Measurements from ENCODE around the gene PTX4. TPM values are rescaled to one million over a fixed set of nuclear protein-coding genes. Genes with fewer than 3 reads are reported as not detected.

PTX4 gene
- total RNA-seq, 1 donor from 2014 or later: not detected

DNA sequence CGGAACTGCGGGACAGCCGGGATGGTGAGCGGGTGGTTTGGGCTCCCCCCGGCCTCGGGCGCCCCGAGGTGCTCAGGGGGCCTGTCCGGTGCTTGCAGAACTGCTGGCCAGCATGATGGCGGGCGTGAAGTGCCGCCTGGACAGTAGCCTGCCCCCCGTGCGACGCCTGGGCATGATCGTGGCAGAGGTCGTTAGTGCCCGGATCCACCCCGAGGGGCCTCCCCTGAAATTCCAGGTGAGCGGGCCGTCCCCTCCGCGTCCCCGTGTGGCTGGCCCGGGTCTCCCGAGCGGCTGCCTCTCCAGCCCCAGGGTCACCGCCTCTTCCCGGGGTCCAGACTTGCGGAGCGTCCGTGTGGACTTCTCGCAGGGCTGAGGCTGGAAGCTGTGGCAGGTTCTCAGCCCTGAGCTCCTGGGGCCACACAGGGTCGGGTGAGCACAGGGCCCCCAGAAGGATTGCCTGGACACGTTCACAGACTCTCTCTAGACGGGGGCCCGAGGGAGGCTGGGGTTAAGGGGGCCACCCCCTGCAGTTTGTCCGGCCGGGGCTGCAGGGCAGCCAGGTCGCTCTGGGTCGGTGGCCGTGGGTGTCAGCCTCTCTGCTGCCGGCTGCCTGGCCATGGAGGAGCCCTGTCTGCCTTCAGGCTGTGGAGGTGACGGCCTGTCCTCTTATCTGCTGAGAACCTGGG lies 11.9 kb upstream of the PTX4 start:
- H3K27me3 Mint-ChIP-seq: no peaks in the 10 kb centered on the region
- no peak overlapping the region for H3K27ac Mint-ChIP-seq
- DNase-seq: no peak
- intact Hi-C loops (cut with micrococcal nuclease): no loop called here
- H3K4me3 Mint-ChIP-seq: no peak overlapping the region
- H3K9me3 Mint-ChIP-seq: no peaks in the 10 kb centered on the region
- H3K36me3 Mint-ChIP-seq (ENCODE audit: low read depth): peaks cover 19% of the 10 kb centered on the region
- H3K4me1 Mint-ChIP-seq: no peaks in the 10 kb centered on the region

DNA sequence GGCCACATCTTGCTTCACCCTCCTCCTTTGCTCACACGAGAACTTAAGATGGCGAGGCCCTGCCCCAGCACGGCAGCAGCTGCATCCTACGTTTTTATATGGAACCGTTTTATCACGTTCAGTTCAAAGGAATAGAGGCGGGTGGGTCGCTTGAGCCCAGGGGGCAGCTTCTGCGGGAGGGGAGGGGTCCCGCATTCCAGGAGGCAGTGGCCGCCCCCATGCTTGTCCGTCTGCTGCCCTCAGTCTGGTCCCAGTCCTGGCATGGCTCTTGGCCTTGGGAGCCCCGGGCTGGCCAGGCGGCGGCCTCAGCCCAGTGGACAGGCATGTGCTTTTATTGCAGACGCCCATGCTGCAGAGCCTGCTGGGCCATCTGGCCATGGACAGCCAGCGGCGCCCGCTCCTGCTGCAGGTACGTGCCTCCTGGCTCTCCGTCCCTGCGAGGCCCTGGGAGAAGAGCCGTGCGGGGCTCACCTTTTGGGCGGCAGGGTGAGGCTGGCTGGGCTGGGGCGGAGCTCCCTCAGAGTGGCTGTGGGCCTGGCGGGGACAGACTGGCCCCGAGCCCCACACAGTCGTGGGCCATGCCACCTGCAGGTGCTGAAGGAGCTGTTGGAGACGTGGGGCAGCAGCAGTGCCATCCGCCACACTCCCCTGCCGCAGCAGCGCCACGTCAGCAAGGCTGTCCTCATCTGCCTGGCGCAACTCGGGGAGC lies 11.2 kb upstream of the PTX4 start:
- H3K4me1 Mint-ChIP-seq: no peaks in the 10 kb centered on the region
- DNase-seq: no peak
- H3K36me3 Mint-ChIP-seq (ENCODE audit: low read depth): peaks cover 19% of the 10 kb centered on the region
- no peak overlapping the region for H3K4me3 Mint-ChIP-seq
- no peaks in the 10 kb centered on the region for H3K27me3 Mint-ChIP-seq
- no peaks in the 10 kb centered on the region for H3K9me3 Mint-ChIP-seq
- intact Hi-C loops (cut with micrococcal nuclease): no loop called here
- H3K27ac Mint-ChIP-seq: no peak overlapping the region

DNA sequence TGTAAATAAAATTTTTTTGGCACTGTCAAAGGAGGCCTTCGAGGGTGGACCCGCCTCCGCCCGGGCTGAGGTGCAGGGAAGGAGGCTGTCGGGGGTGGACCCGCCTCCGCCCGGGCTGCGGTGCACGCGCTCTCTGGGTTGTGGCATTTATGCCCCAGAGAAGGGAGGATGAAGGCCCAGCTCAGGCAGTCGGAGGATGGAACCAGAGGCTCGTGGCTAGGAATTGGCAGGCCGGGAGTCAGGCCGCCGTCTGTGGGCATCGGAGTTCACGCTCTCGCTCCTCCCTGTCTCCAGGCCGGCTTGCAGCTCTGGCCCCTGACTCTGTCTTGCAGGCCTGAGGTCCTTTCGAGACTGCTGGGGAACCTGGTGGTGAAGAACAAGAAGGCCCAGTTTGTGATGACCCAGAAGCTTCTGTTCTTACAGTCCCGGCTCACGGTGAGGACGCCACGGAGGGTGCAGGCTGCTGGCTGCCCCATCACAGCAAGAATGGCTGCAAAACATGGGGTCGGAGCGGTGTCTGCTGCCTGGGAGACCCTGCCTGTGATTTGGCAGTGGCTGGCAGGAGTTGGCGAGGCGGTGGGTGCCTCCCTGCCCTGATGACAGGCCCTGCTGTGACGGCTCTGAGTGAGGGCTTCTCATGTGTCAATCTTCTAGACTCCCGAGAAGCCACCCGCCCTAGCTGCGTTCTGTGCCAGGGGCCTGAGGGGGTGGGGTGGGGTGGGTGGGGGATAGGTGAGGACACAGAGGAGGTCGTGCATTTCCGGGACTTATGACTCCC lies 10.3 kb upstream of the PTX4 start:
- intact Hi-C loops (cut with micrococcal nuclease): no loop called here
- Mint-ChIP-seq H3K4me3 (no peak overlapping the region), H3K36me3 (ENCODE audit: low read depth) (peaks cover 19% of the 10 kb centered on the region), H3K27ac (no peak overlapping the region), H3K27me3 (no peaks in the 10 kb centered on the region), H3K4me1 (no peaks in the 10 kb centered on the region), H3K9me3 (no peaks in the 10 kb centered on the region)
- no peak for DNase-seq

DNA sequence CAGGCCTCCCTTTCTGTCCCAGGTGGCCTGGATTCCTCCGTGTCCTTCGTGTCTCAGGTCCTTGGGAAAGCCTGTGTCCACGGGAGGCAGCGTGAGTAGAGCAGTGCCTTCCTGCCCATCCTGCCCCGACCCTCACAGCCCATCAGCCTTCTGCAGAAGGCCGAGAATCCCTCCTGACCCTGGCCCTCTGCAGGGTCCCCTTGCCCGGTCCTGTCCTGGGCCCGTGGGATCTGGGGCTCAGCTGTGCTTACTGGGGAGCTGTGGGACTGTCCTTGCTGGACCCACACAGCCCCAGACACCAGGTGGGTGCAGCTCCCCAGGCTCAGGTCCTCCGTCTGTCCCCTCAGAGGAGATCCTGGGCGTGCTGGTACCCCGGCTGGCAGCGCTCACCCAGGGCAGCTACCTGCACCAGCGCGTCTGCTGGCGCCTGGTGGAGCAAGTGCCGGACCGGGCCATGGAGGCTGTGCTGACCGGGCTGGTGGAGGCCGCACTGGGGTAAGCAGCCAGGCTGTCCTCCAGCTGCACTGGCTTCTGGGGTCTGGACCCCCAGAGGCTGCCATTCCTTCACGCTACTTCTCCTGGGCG lies 8.4 kb upstream of the PTX4 start:
- Mint-ChIP-seq H3K4me1 (peaks cover 9% of the 10 kb centered on the region), H3K27ac (no peak overlapping the region), H3K36me3 (ENCODE audit: low read depth) (peaks cover 15% of the 10 kb centered on the region), H3K9me3 (no peaks in the 10 kb centered on the region), H3K4me3 (no peak overlapping the region), H3K27me3 (no peaks in the 10 kb centered on the region)
- DNase-seq: no peak
- intact Hi-C loops (cut with micrococcal nuclease): loop anchor here (2.0 kb wide), 1 partner anchor 68 kb away; no protein-coding TSS in a partner anchor

DNA sequence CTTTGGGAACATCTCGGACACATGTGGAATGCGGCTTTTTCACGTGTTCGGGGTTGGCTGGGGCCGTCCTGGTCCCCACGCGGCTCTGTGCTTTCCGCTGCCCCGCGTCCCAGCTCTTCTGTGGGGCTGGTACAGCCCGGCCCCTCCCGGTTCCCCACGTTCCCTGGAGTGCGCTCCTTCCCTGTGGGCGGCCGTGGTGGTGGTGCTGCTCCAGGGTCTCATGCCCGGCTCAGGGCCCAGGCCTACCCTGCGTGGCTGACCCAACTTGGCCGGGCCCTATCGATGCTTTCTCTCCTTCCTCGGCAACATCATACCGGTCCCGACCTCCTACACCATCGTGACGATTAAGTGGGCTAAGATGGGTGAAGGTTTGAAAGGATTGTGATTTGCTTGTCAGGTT lies 7.7 kb upstream of the PTX4 start:
- H3K9me3 Mint-ChIP-seq: no peaks in the 10 kb centered on the region
- intact Hi-C loops (cut with micrococcal nuclease): loop anchor here (2.0 kb wide), 1 partner anchor 68 kb away; no protein-coding TSS in a partner anchor
- H3K4me3 Mint-ChIP-seq: no peak overlapping the region
- peaks cover 13% of the 10 kb centered on the region for H3K36me3 Mint-ChIP-seq (ENCODE audit: low read depth)
- no peak for DNase-seq
- H3K27ac Mint-ChIP-seq: no peak overlapping the region
- peaks cover 10% of the 10 kb centered on the region for H3K4me1 Mint-ChIP-seq
- H3K27me3 Mint-ChIP-seq: no peaks in the 10 kb centered on the region

DNA sequence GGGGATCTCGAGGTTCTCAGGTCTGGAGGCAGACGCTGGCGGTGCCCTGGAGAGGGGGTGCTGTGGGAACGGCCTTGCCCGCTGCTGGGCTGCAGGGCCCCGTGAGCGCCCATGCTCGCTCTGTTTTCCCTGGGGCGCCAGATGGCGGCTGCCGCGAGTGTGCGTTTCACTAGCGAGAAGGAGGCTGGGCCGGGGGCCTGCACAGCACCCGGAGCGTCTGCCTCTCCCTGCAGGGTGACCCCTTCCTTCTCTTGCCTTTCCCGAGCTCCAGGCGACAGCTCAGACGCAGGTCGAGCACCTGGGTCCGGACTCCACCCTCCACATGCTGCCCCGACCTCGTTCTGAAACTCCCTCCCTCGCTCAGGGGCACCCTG lies 7.1 kb upstream of the PTX4 start:
- intact Hi-C loops (cut with micrococcal nuclease): loop anchor here (2.0 kb wide), 1 partner anchor 67 kb away; no protein-coding TSS in a partner anchor
- H3K36me3 Mint-ChIP-seq (ENCODE audit: low read depth): peaks cover 13% of the 10 kb centered on the region
- H3K9me3 Mint-ChIP-seq: no peaks in the 10 kb centered on the region
- no peaks in the 10 kb centered on the region for H3K27me3 Mint-ChIP-seq
- H3K27ac Mint-ChIP-seq: no peak overlapping the region
- no peak for DNase-seq
- H3K4me3 Mint-ChIP-seq: no peak overlapping the region
- H3K4me1 Mint-ChIP-seq: peaks cover 10% of the 10 kb centered on the region

DNA sequence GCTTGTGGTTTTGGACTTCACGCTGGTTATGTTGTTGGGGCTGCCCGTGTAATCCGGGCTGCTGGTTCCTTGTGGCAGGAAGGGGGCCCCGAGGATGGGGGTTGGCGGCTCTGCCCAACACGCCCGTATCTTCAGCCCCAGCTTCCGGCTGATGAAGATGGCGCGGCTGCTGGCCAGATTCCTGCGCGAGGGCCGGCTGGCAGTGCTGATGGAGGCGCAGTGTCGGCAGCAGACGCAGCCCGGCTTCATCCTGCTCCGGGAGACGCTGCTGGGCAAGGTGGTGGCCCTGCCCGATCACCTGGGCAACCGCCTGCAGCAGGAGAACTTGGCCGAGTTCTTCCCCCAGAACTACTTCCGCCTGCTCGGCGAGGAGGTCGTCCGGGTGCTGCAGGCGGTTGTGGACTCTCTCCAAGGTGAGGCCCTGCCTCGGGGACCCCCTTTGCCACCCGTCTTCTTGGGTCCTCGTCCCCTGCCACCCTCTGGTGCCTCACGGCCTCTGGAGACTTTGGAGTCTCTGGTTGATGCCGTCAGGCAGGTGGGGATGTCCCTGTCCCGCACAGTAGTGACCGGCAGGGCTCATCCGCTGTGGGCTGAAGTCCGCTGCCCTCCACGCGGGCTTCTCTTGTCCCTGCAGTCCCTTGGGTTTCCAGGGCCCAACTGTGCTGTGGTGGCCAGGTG lies 6.6 kb upstream of the PTX4 start:
- H3K4me3 Mint-ChIP-seq: peak overlapping the region; percentile 26
- H3K9me3 Mint-ChIP-seq: no peaks in the 10 kb centered on the region
- no peak overlapping the region for H3K27ac Mint-ChIP-seq
- intact Hi-C loops (cut with micrococcal nuclease): no loop called here
- H3K36me3 Mint-ChIP-seq (ENCODE audit: low read depth): peaks cover 13% of the 10 kb centered on the region
- no peak for DNase-seq
- peaks cover 10% of the 10 kb centered on the region for H3K4me1 Mint-ChIP-seq
- H3K27me3 Mint-ChIP-seq: no peaks in the 10 kb centered on the region

DNA sequence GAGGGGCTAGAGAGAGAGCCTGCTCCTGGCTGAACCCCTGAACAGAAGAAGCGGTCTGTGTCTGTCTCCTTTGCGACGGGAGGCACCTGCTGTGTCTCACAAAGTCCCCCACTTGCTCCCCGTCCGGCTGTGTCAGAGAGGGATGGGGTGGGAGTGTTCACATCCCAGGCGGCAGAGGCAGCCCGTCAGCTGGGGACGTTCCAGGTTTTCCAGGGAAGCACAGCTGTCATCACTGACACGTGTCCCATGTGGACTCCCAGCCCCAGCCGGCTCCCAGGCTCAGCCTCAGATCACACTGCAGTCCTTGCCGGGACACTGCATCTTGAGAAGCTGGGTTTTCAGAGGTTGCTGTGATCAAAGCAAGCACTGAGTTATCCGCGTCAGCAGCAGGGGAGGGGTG lies 6.0 kb upstream of the PTX4 start:
- intact Hi-C loops (cut with micrococcal nuclease): no loop called here
- DNase-seq: no peak
- H3K27ac Mint-ChIP-seq: no peak overlapping the region
- H3K4me3 Mint-ChIP-seq: peak overlapping the region; percentile 88
- H3K27me3 Mint-ChIP-seq: no peaks in the 10 kb centered on the region
- peaks cover 13% of the 10 kb centered on the region for H3K36me3 Mint-ChIP-seq (ENCODE audit: low read depth)
- H3K4me1 Mint-ChIP-seq: peaks cover 10% of the 10 kb centered on the region
- no peaks in the 10 kb centered on the region for H3K9me3 Mint-ChIP-seq

DNA sequence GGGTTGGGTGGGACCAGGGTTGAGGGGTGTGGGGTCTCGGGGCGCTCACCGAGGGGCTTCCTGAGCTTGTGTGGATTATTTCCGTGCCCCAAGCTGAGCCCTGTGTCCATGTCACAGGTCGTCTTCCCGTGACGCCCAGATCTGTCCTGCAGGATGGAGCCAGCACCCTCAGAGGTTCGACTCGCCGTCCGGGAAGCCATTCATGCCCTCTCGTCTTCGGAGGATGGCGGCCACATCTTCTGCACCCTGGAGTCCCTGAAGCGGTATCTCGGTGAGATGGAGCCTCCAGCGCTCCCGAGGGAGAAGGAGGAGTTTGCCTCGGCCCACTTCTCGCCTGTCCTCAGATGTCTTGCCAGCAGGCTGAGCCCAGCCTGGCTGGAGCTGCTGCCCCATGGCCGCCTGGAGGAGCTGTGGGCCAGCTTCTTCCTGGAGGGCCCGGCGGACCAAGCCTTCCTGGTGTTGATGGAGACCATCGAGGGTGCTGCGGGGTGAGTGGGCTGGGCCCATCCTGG lies 5.4 kb upstream of the PTX4 start:
- H3K27ac Mint-ChIP-seq: peak overlapping the region; percentile 91
- peaks cover 10% of the 10 kb centered on the region for H3K4me1 Mint-ChIP-seq
- intact Hi-C loops (cut with micrococcal nuclease): no loop called here
- no peak for DNase-seq
- peaks cover 13% of the 10 kb centered on the region for H3K36me3 Mint-ChIP-seq (ENCODE audit: low read depth)
- no peaks in the 10 kb centered on the region for H3K9me3 Mint-ChIP-seq
- peak overlapping the region; percentile 88 for H3K4me3 Mint-ChIP-seq
- H3K27me3 Mint-ChIP-seq: no peaks in the 10 kb centered on the region

DNA sequence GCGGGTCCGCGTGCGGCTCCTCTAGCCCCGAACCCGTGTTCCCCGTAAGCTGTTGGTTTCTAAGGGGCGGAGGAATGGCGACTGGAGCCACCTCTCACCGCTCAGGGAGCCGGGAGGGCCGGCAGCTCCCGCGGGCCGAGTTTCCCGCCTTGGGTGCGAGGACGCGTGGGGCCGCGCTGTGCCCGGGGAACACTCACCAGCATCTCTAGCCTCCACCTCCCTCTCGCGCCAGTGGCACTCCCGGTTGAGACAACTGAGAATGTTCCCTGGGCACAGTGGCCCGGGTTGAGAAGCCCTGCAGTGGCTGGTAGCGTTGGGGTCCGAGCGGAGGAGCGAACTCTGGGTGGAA lies 5.0 kb upstream of the PTX4 start:
- peak overlapping the region; percentile 91 for H3K27ac Mint-ChIP-seq

DNA sequence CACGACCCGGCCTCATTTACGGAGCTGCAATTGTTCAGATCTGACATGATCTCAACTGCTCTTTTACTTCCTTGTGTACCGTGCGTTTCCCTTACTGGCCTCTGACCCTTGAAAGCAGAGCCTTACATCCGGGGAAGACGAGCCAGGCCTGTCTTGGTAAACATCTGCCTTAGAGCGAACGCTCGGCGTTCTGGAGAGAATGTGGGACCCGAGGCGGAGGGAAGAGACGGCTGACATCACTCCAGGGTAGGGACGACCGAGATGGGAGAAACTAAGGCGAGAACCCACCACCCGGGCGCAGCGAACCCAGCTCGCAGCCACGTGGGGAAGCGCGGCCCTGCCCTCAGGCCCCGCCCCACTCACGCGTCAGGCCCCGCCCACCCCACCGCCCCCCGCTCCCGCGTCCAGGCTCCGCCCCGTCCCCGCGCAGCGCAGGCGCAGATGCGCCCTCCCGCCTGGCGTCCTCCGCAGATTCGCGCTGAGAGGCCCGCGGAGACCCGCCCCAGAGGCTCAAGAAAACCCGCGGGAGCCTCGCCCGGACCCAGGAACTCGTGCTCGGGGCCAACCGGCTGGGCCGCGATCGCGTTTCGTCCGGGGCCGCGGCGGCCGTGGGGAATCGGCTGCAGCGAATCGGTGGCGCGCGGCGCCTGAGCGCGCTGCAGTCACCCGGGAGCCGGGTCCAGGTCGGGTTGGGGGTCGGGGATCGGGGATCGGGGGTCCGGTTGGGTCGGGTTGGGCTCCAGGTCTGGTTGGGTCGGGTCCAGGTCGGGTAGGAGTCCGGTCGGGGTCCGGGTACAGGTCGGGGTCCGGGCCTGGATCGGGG lies 4.4 kb upstream of the PTX4 start, which contains the start of gene TELO2:
TSS of gene TELO2 (plus strand) at position 438 of the 823 bp plus-strand sequence. CDS start 922 bp downstream, outside the sequence.
- peak; percentile 97 for DNase-seq
- Mint-ChIP-seq H3K27me3 (no peaks in the 10 kb centered on the region), H3K36me3 (ENCODE audit: low read depth) (peaks cover 8% of the 10 kb centered on the region), H3K4me1 (peaks cover 10% of the 10 kb centered on the region), H3K4me3 (peak within 1 kb of the TSS; percentile 88), H3K27ac (peak within 1 kb of the TSS; percentile 96), H3K9me3 (no peaks in the 10 kb centered on the region)
- intact Hi-C loops (cut with micrococcal nuclease): loop anchor here (1.0 to 2.0 kb wide), 4 partner anchors 18 to 118 kb away; partner anchors contain the start of gene CLCN7

More for the DNA sequence above, 5.0 kb upstream of the PTX4 start:
- H3K36me3 Mint-ChIP-seq (ENCODE audit: low read depth): peaks cover 12% of the 10 kb centered on the region
- H3K27me3 Mint-ChIP-seq: no peaks in the 10 kb centered on the region
- peaks cover 10% of the 10 kb centered on the region for H3K4me1 Mint-ChIP-seq
- peak; percentile 79 for DNase-seq
- H3K4me3 Mint-ChIP-seq: peak overlapping the region; percentile 88
- intact Hi-C loops (cut with micrococcal nuclease): loop anchor here (1.0 to 2.0 kb wide), 4 partner anchors 18 to 117 kb away; partner anchors contain the start of gene CLCN7
- H3K9me3 Mint-ChIP-seq: no peaks in the 10 kb centered on the region

DNA sequence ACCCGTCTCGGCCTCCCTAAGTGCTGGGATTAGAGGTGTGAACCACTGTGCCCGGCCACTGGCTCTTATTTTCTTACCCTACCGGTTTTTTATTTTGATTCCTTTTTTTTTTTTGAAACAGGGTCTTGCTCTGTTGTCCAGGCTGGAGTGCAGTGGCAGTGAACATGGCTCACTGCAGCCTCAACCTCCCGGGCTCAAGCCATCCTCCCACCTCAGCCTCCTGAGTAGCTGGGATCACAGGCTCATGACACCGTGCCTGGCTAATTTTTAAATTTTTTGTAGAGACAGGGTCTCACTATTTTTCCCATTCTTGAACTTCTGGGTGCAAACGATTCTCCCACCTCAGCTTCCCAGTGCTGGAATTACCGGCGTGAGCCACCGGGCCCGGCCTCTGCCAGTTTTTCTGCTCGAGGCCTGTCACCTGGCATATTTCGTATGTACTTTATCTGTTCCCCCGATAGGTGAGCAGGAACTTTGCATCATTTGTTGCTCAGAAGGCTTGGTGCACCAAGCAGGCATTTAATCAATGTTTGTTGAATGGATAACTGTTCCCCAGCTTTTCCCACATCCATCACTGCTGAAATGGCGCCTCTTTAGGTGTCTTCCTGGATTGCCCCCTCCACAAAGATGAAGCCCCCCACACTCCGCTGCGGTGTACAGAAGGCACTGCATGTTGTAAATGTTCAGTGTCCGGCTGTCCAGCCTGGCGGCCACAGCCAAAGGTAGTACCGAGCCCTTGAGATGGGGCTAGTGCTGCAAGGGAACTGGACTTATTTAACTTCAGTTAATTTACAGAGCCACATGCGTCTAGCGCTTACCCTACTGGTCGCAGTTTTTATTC lies 3.6 kb upstream of the PTX4 start:
- H3K36me3 Mint-ChIP-seq (ENCODE audit: low read depth): peaks cover 4% of the 10 kb centered on the region
- no peak for DNase-seq
- peak overlapping the region; percentile 96 for H3K27ac Mint-ChIP-seq
- H3K4me3 Mint-ChIP-seq: peak overlapping the region; percentile 88
- H3K9me3 Mint-ChIP-seq: no peaks in the 10 kb centered on the region
- no peaks in the 10 kb centered on the region for H3K27me3 Mint-ChIP-seq
- H3K4me1 Mint-ChIP-seq: peaks cover 10% of the 10 kb centered on the region
- intact Hi-C loops (cut with micrococcal nuclease): loop anchor here (2.0 kb wide), 3 partner anchors 42 to 118 kb away; no protein-coding TSS in a partner anchor

Data from activated CD4-positive, alpha-beta T cell treated with anti-CD3 and anti-CD28 coated beads, Interleukin-2, amount 10 ng/mL, durations not matched to agents 24 days and 14 days (primary cell).